Measurements from ENCODE around the gene SZT2. TPM values are rescaled to one million over a fixed set of nuclear protein-coding genes. Genes with fewer than 3 reads are reported as not detected.
"Not testable (repeated sequence)": the region's sequence is repeated elsewhere in the genome, so short reads cannot be mapped to it uniquely, and the experiment has no call there.

Gene SZT2
- polyA plus RNA-seq, 1 donor: 19.6 TPM

- DNase-seq: peak; percentile 8
Observed at GRCh38 chr1:43499898-43500297, 110.2 kb downstream of the SZT2 start.

DNA sequence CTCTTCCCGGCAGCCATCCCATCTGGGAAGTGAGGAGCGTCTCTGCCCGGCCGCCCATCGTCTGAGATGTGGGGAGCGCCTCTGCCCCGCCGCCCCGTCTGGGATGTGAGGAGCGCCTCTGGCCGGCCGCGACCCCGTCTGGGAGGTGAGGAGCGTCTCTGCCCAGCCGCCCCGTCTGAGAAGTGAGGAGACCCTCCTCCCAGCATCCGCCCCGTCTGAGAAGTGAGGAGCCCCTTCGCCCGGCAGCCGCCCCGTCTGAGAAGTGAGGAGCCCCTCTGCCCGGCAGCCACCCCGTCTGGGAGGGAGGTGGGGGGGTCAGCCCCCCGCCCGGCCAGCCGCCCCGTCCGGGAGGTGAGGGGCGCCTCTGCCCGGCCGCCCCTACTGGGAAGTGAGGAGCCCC is 112.1 kb downstream of the SZT2 start:
- not testable (repeated sequence) for DNase-seq

- no peak for DNase-seq
Observed at GRCh38 chr1:43503534-43503933, 113.8 kb downstream of the SZT2 start.

Other genes starting within 250 kb of the SZT2 start
- 35.1 TPM for gene EBNA1BP2, start 217.6 kb upstream of the SZT2 start, polyA plus RNA-seq (ENCODE audit: insufficient read length)
- 0.41 TPM for gene CFAP57, start 217.6 kb upstream of the SZT2 start, polyA plus RNA-seq (ENCODE audit: insufficient read length)
- not detected for gene TMEM125, start 119.9 kb upstream of the SZT2 start, polyA plus RNA-seq (ENCODE audit: insufficient read length)
- not detected for gene C1orf210, start 104.3 kb upstream of the SZT2 start, polyA plus RNA-seq (ENCODE audit: insufficient read length)
- gene TIE1, start 88.9 kb upstream of the SZT2 start, polyA plus RNA-seq (ENCODE audit: insufficient read length): 55.3 TPM
- 0.41 TPM for gene MPL, start 52.1 kb upstream of the SZT2 start, polyA plus RNA-seq (ENCODE audit: insufficient read length)
- gene CDC20, start 30.9 kb upstream of the SZT2 start, polyA plus RNA-seq (ENCODE audit: insufficient read length): 15.2 TPM
- 40.4 TPM for gene ELOVL1, start 21.9 kb upstream of the SZT2 start, polyA plus RNA-seq (ENCODE audit: insufficient read length)
- gene MED8, start 99 bp upstream of the SZT2 start, polyA plus RNA-seq (ENCODE audit: insufficient read length): 26.9 TPM
- 23.4 TPM for gene HYI, start 64.0 kb downstream of the SZT2 start, polyA plus RNA-seq (ENCODE audit: insufficient read length)
- 29.2 TPM for gene PTPRF, start 141.0 kb downstream of the SZT2 start, polyA plus RNA-seq (ENCODE audit: insufficient read length)

Data from hindlimb muscle (tissue), 1 donor.